Measurements from ENCODE around the gene BTBD9.

BTBD9 gene

GRCh38 chr6:38154731-38155130 lies 485.0 kb downstream of the BTBD9 start:
- Histone ChIP-seq H3K79me2 (ENCODE audit: control insufficient read depth, low read length) (no peaks in the 10 kb centered on the region), H3K9me2 (replicated peaks; ENCODE audit: control insufficient read depth, low read length) (no peaks in the 10 kb centered on the region), H3K4me1 (ENCODE audit: control insufficient read depth, low read length) (peaks cover 12% of the 10 kb centered on the region; the same call in 1 of the 2 replicates), H3K4me3 (ENCODE audit: low read length) (no peak overlapping the region), H3K4me2 (ENCODE audit: low read length) (no peak overlapping the region), H4K20me1 (ENCODE audit: control insufficient read depth, insufficient read depth, low read depth, low read length) (no peaks in the 10 kb centered on the region), H3K36me3 (ENCODE audit: control insufficient read depth, low read length) (no peaks in the 10 kb centered on the region), H3K27ac (ENCODE audit: low read depth, low read length) (no peak overlapping the region), H3K27me3 (ENCODE audit: control insufficient read depth, low read length) (no peaks in the 10 kb centered on the region), H3F3A (ENCODE audit: control insufficient read depth, insufficient read depth) (no peaks in the 10 kb centered on the region), H3K9me3 (ENCODE audit: control insufficient read depth, insufficient read depth, low read length) (no peaks in the 10 kb centered on the region)
- TF ChIP-seq EZH2phosphoT487 (IDR thresholded peaks at IDR 0.05; ENCODE audit: borderline replicate concordance, low read length) (no peak), CTCF (IDR thresholded peaks at IDR 0.05; ENCODE audit: low read depth, low read length, poor library complexity, severe bottlenecking) (no peak)

- Histone ChIP-seq H3K4me2 (ENCODE audit: low read length) (peak overlapping the region; percentile 20), H4K20me1 (ENCODE audit: control insufficient read depth, insufficient read depth, low read depth, low read length) (no peaks in the 10 kb centered on the region)
These were observed 485.9 kb downstream of the BTBD9 start for GRCh38 chr6:38153798-38154345.

GRCh38 chr6:38153076-38153797 lies 486.5 kb downstream of the BTBD9 start:
- no peaks in the 10 kb centered on the region for H4K20me1 ChIP-seq (ENCODE audit: control insufficient read depth, insufficient read depth, low read depth, low read length)

More at GRCh38 chr6:38153798-38154345, 485.9 kb downstream of the BTBD9 start:
- H3K79me2 ChIP-seq (ENCODE audit: control insufficient read depth, low read length) = no peaks in the 10 kb centered on the region
- H3F3A ChIP-seq (ENCODE audit: control insufficient read depth, insufficient read depth) = no peaks in the 10 kb centered on the region
- no peak for TF ChIP-seq EZH2phosphoT487 (IDR thresholded peaks at IDR 0.05; ENCODE audit: borderline replicate concordance, low read length)
- no peak for TF ChIP-seq CTCF (IDR thresholded peaks at IDR 0.05; ENCODE audit: low read depth, low read length, poor library complexity, severe bottlenecking)
- H3K36me3 ChIP-seq (ENCODE audit: control insufficient read depth, low read length) = no peaks in the 10 kb centered on the region
- H3K4me1 ChIP-seq (ENCODE audit: control insufficient read depth, low read length) = peaks cover 12% of the 10 kb centered on the region; the same call in 1 of the 2 replicates
- 0 out of 2 replicates have a peak overlapping the region, but pooled peaks have one; percentile 22 for H3K27ac ChIP-seq (ENCODE audit: low read depth, low read length)
- no peaks in the 10 kb centered on the region for H3K9me3 ChIP-seq (ENCODE audit: control insufficient read depth, insufficient read depth, low read length)
- H3K27me3 ChIP-seq (ENCODE audit: control insufficient read depth, low read length) = no peaks in the 10 kb centered on the region
- no peak overlapping the region for H3K4me3 ChIP-seq (ENCODE audit: low read length)
- no peaks in the 10 kb centered on the region for H3K9me2 ChIP-seq (replicated peaks; ENCODE audit: control insufficient read depth, low read length)

More at GRCh38 chr6:38153076-38153797, 486.5 kb downstream of the BTBD9 start:
- no peaks in the 10 kb centered on the region for H3K79me2 ChIP-seq (ENCODE audit: control insufficient read depth, low read length)
- H3K9me2 ChIP-seq (replicated peaks; ENCODE audit: control insufficient read depth, low read length) = no peaks in the 10 kb centered on the region
- peak overlapping the region; percentile 20 for H3K4me2 ChIP-seq (ENCODE audit: low read length)
- no peaks in the 10 kb centered on the region for H3K9me3 ChIP-seq (ENCODE audit: control insufficient read depth, insufficient read depth, low read length)
- H3K27ac ChIP-seq (ENCODE audit: low read depth, low read length) = 0 out of 2 replicates have a peak overlapping the region, but pooled peaks have one; percentile 22
- peaks cover 12% of the 10 kb centered on the region; the same call in 1 of the 2 replicates for H3K4me1 ChIP-seq (ENCODE audit: control insufficient read depth, low read length)
- no peaks in the 10 kb centered on the region for H3F3A ChIP-seq (ENCODE audit: control insufficient read depth, insufficient read depth)
- TF ChIP-seq CTCF (IDR thresholded peaks at IDR 0.05; ENCODE audit: low read depth, low read length, poor library complexity, severe bottlenecking) = no peak
- no peaks in the 10 kb centered on the region for H3K36me3 ChIP-seq (ENCODE audit: control insufficient read depth, low read length)
- no peaks in the 10 kb centered on the region for H3K27me3 ChIP-seq (ENCODE audit: control insufficient read depth, low read length)
- H3K4me3 ChIP-seq (ENCODE audit: low read length) = no peak overlapping the region

All from DOHH2 (cell line).